Ammon's horn (tissue), 1 donor: ENCODE measurements around the gene KCNG1.
A peak's percentile ranks its signal among the peaks of the same experiment; 100 is the strongest.

Source experiments
- DNase-seq: peaks from one replicate; pipeline ENCODE4 v3.0.0-alpha.2; 2016; ENCODE audit warnings: low spot score

Gene KCNG1

GRCh38 chr20:51012357-51012756, 10.6 kb downstream of the KCNG1 start:
- DNase-seq, result no peak

- DNase-seq, result no peak
Measured at GRCh38 chr20:51011479-51011878, 11.4 kb downstream of the KCNG1 start.

GRCh38 chr20:51010932-51011331, 12.0 kb downstream of the KCNG1 start:
- no peak for DNase-seq

GRCh38 chr20:51010043-51010365, 12.9 kb downstream of the KCNG1 start:
- no peak for DNase-seq

- DNase-seq, result no peak
Measured at GRCh38 chr20:51009303-51010042, 13.4 kb downstream of the KCNG1 start.

GRCh38 chr20:51008718-51009117, 14.2 kb downstream of the KCNG1 start:
- DNase-seq, result no peak

- DNase-seq, result no peak
Measured at GRCh38 chr20:51005214-51005613, 17.7 kb downstream of the KCNG1 start.

GRCh38 chr20:51004781-51005180, 18.1 kb downstream of the KCNG1 start:
- DNase-seq, result no peak

GRCh38 chr20:51004305-51004727, 18.6 kb downstream of the KCNG1 start:
- no peak for DNase-seq

- no peak for DNase-seq
Measured at GRCh38 chr20:51003753-51004152, 19.2 kb downstream of the KCNG1 start.

GRCh38 chr20:51002633-51003032, 20.3 kb downstream of the KCNG1 start:
- DNase-seq, result no peak

- DNase-seq, result no peak
Measured at GRCh38 chr20:51001430-51002265, 21.3 kb downstream of the KCNG1 start.

GRCh38 chr20:50999355-50999754, 23.6 kb downstream of the KCNG1 start:
- no peak for DNase-seq

GRCh38 chr20:50996901-50997865, 25.7 kb downstream of the KCNG1 start:
- peak; percentile 23 for DNase-seq

GRCh38 chr20:50995506-50995905, 27.4 kb downstream of the KCNG1 start:
- no peak for DNase-seq

GRCh38 chr20:50993876-50994275, 29.0 kb downstream of the KCNG1 start:
- DNase-seq, result peak; percentile 23

- peak; percentile 22 for DNase-seq
Measured at GRCh38 chr20:50992733-50993457, 30.0 kb downstream of the KCNG1 start.

- no peak for DNase-seq
Measured at GRCh38 chr20:50992336-50992732, 30.6 kb downstream of the KCNG1 start.

GRCh38 chr20:50991076-50991475, 31.8 kb downstream of the KCNG1 start:
- DNase-seq, result no peak

- DNase-seq, result peak; percentile 92
Measured at GRCh38 chr20:50987493-50988210, 35.3 kb downstream of the KCNG1 start.

- DNase-seq, result no peak
Measured at GRCh38 chr20:50983321-50983720, 39.6 kb downstream of the KCNG1 start.
